ENCODE data around the gene PTPRD. TPM values are rescaled to one million over a fixed set of nuclear protein-coding genes. Genes with fewer than 3 reads are reported as not detected.

PTPRD gene
- total and polyA plus RNA-seq, 2 experiments from 2014 or later = 11.5 to 58.0 TPM

GRCh38 chr9:8429768-8430167, 2183.0 kb downstream of the PTPRD start:
- Histone ChIP-seq H3K9me2 (ENCODE audit: insufficient read depth) (no peaks in the 10 kb centered on the region), H3K79me2 (replicated peaks; ENCODE audit: insufficient read depth) (no peaks in the 10 kb centered on the region), H3K4me2 (no peak overlapping the region), H3K27me3 (ENCODE audit: insufficient read depth) (no peaks in the 10 kb centered on the region), H4K20me1 (replicated peaks; ENCODE audit: insufficient read depth) (no peaks in the 10 kb centered on the region), H3K27ac (ENCODE audit: low read depth) (no peak overlapping the region), H2AFZ (no peak overlapping the region), H3F3A (replicated peaks; ENCODE audit: low read depth) (no peaks in the 10 kb centered on the region), H3K36me3 (ENCODE audit: insufficient read depth) (no peaks in the 10 kb centered on the region), H3K4me3 (no peak overlapping the region), H3K4me1 (ENCODE audit: insufficient read depth) (peaks cover 19% of the 10 kb centered on the region)
- TF ChIP-seq NANOG (IDR thresholded peaks at IDR 0.05; ENCODE audit: borderline replicate concordance) (no peak), EZH2 (IDR thresholded peaks at IDR 0.05; ENCODE audit: low read depth, unreplicated experiment) (no peak), CREB1 (CRISPR knock-in tag; IDR thresholded peaks at IDR 0.05; ENCODE audit: low read depth) (no peak), EZH2phosphoT487 (IDR thresholded peaks at IDR 0.05; ENCODE audit: unreplicated experiment) (no peak), POLR2AphosphoS5 (IDR thresholded peaks at IDR 0.05; ENCODE audit: low read depth) (no peak), ZNF331 (CRISPR knock-in tag; IDR thresholded peaks at IDR 0.05; ENCODE audit: low read depth) (no peak), ZNF114 (CRISPR knock-in tag; IDR thresholded peaks at IDR 0.05) (no peak), STAT1 (IDR thresholded peaks at IDR 0.05; ENCODE audit: unreplicated experiment) (no peak), REST (IDR thresholded peaks at IDR 0.05; ENCODE audit: unreplicated experiment) (no peak), ETS1 (IDR thresholded peaks at IDR 0.05) (no peak), CTCF (conservative IDR thresholded peaks at IDR 0.05; ENCODE audit: low read depth in 2 of 2) (no peak), JUNB (IDR thresholded peaks at IDR 0.05; ENCODE audit: unreplicated experiment) (no peak), ZNF462 (CRISPR knock-in tag; IDR thresholded peaks at IDR 0.05) (no peak)
- H3K36me3 Mint-ChIP-seq (ENCODE audit: low read depth) = no peaks in the 10 kb centered on the region
- H3K4me3 Mint-ChIP-seq = no peak overlapping the region
- no peak for DNase-seq (ENCODE audit: low spot score)
- H3K9me3 Mint-ChIP-seq = no peaks in the 10 kb centered on the region
- no peak overlapping the region for H3K27ac Mint-ChIP-seq
- no peak for ATAC-seq
- H3K27me3 Mint-ChIP-seq (ENCODE audit: insufficient read depth, low read depth, poor library complexity) = no peaks in the 10 kb centered on the region
- peaks cover 21% of the 10 kb centered on the region for H3K4me1 Mint-ChIP-seq
